ENCODE measurements around the gene ACTG1. TPM values are rescaled to one million over a fixed set of nuclear protein-coding genes. Genes with fewer than 3 reads are reported as not detected.

ACTG1 gene
- total RNA-seq, 1 donor from 2014 or later, result 342 TPM

DNA sequence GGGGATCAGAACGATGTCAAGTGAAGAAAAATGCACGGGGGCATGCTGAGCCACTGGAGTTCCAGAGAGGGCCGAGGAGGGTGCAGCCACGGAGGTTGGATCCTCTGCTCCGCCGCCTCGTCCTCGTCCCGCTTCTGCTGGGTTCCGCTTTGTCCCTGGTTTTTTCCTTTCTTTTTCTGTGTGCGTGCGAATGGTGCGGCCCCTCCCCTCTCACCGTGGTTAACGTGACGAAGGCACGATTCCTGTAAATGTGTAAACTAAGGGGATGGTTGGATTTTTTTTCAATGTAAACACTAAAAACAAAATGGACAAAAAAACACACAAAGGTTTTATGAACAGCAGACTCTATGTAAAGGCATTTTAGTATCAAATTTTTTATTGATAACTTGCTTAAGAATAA is 46.7 kb downstream of the ACTG1 start:
- no peak for DNase-seq
- intact Hi-C loops (cut with micrococcal nuclease), result no loop called here
- no peaks in the 10 kb centered on the region for H3K27me3 ChIP-seq (ENCODE audit: low read depth)
- TF ChIP-seq, protein P1, sequence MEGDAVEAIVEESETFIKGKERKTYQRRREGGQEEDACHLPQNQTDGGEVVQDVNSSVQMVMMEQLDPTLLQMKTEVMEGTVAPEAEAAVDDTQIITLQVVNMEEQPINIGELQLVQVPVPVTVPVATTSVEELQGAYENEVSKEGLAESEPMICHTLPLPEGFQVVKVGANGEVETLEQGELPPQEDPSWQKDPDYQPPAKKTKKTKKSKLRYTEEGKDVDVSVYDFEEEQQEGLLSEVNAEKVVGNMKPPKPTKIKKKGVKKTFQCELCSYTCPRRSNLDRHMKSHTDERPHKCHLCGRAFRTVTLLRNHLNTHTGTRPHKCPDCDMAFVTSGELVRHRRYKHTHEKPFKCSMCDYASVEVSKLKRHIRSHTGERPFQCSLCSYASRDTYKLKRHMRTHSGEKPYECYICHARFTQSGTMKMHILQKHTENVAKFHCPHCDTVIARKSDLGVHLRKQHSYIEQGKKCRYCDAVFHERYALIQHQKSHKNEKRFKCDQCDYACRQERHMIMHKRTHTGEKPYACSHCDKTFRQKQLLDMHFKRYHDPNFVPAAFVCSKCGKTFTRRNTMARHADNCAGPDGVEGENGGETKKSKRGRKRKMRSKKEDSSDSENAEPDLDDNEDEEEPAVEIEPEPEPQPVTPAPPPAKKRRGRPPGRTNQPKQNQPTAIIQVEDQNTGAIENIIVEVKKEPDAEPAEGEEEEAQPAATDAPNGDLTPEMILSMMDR (IDR thresholded peaks at IDR 0.05; ENCODE audit: borderline replicate concordance), result no peak
- H3K4me3 ChIP-seq, result no peak overlapping the region
- H3K36me3 ChIP-seq, result peaks cover 25% of the 10 kb centered on the region
- peaks cover 3% of the 10 kb centered on the region for H3K4me1 ChIP-seq
- no peaks in the 10 kb centered on the region for H3K9me3 ChIP-seq (replicated peaks)
- H3K27ac ChIP-seq (replicated peaks), result no peak overlapping the region

DNA sequence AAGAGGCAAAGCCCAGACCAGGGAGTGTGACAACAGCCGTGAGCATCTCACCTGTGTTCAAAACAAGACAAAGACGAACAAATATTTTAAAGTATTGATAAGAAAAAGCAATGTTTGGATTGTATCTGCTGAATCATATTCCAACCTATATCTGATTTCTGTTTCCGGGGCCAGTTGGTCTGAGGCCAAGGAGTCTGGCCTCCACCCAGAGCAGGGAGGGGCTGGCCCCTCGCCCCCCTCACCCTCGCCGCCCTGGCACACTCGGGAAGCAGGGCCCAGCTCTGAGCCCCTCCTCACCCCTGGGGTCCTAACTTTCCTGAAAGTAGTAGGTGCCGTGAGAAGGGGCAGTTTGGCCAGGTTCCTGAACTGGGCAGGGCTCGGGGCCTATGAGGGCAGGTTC is 48.0 kb downstream of the ACTG1 start:
- peaks cover 4% of the 10 kb centered on the region for H3K4me1 ChIP-seq
- no peak overlapping the region for H3K4me3 ChIP-seq
- no peak for DNase-seq
- no peak overlapping the region for H3K27ac ChIP-seq (replicated peaks)
- TF ChIP-seq, protein P1 (IDR thresholded peaks at IDR 0.05; ENCODE audit: borderline replicate concordance), result no peak
- peaks cover 32% of the 10 kb centered on the region for H3K36me3 ChIP-seq
- no peaks in the 10 kb centered on the region for H3K9me3 ChIP-seq (replicated peaks)
- H3K27me3 ChIP-seq (ENCODE audit: low read depth), result no peaks in the 10 kb centered on the region
- intact Hi-C loops (cut with micrococcal nuclease), result no loop called here

DNA sequence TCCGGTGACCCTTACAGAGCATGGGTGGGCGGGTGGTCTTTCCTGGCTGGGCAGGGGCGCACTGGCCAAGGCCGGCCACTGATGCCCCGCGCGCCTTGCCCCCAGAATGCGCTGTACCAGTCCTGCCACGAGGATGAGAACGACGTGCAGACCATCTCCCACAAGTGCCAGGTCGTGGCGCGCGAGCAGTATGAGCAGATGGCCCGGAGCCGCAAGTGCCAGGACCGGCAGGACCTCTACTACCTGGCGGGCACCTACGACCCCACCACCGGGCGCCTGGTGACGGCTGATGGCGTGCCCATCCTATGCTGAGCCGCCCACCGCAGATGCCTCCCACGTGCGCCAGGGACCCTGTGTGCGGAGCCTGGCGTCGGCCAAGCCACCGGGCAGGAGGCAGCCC is 49.1 kb downstream of the ACTG1 start:
- H3K4me1 ChIP-seq, result peaks cover 7% of the 10 kb centered on the region
- no peaks in the 10 kb centered on the region for H3K27me3 ChIP-seq (ENCODE audit: low read depth)
- intact Hi-C loops (cut with micrococcal nuclease), result no loop called here
- TF ChIP-seq, protein P1 (IDR thresholded peaks at IDR 0.05; ENCODE audit: borderline replicate concordance), result no peak
- H3K36me3 ChIP-seq, result peaks cover 40% of the 10 kb centered on the region
- no peak for DNase-seq
- no peak overlapping the region for H3K27ac ChIP-seq (replicated peaks)
- no peaks in the 10 kb centered on the region for H3K9me3 ChIP-seq (replicated peaks)
- no peak overlapping the region for H3K4me3 ChIP-seq

- Histone ChIP-seq H3K36me3 (peaks cover 40% of the 10 kb centered on the region), H3K9me3 (replicated peaks) (no peaks in the 10 kb centered on the region), H3K27ac (replicated peaks) (no peak overlapping the region), H3K27me3 (ENCODE audit: low read depth) (no peaks in the 10 kb centered on the region), H3K4me1 (peaks cover 7% of the 10 kb centered on the region), H3K4me3 (no peak overlapping the region)
- TF ChIP-seq, protein P1 (IDR thresholded peaks at IDR 0.05; ENCODE audit: borderline replicate concordance), result no peak
- DNase-seq, result no peak
- intact Hi-C loops (cut with micrococcal nuclease), result no loop called here
Observed at GRCh38 chr17:81462506-81463125, 50.0 kb downstream of the ACTG1 start.

- no peaks in the 10 kb centered on the region for H3K9me3 ChIP-seq (replicated peaks)
- intact Hi-C loops (cut with micrococcal nuclease), result no loop called here
- no peak overlapping the region for H3K27ac ChIP-seq (replicated peaks)
- peaks cover 40% of the 10 kb centered on the region for H3K36me3 ChIP-seq
- no peak for DNase-seq
- no peaks in the 10 kb centered on the region for H3K27me3 ChIP-seq (ENCODE audit: low read depth)
- no peak overlapping the region for H3K4me3 ChIP-seq
- H3K4me1 ChIP-seq, result peaks cover 7% of the 10 kb centered on the region
- TF ChIP-seq, protein P1 (IDR thresholded peaks at IDR 0.05; ENCODE audit: borderline replicate concordance), result no peak
Observed at GRCh38 chr17:81461607-81462500, 50.7 kb downstream of the ACTG1 start.

Measured in left ventricle myocardium inferior (tissue), 1 donor.